ENCODE results near the gene HTRA3. TPM values are rescaled to one million over a fixed set of nuclear protein-coding genes. Genes with fewer than 3 reads are reported as not detected.

Gene HTRA3
- total RNA-seq (100 to 1,000 TPM in 2 of 4 donors, 10 to 100 TPM in 2; 52.8 to 133 (median 96.0) TPM), polyA plus RNA-seq (80.6 TPM)
- long read RNA-seq, donor 1, transcript HTRA3-202 (7 exons, 2,023 nt) = minor isoform, 54 of 308 reads
- long read RNA-seq, donor 1, transcript HTRA3-201 (9 exons, 2,541 nt) = major isoform, 196 of 308 reads
- long read RNA-seq, donor 1, partial matches to known transcripts = 47 of 308 reads
- long read RNA-seq, donor 1, other reads (novel, unspliced or antisense) = 11 of 308 reads
- long read RNA-seq, donor 2, transcript HTRA3-201 (9 exons, 2,541 nt) = major isoform, 257 of 326 reads
- long read RNA-seq, donor 2, transcript HTRA3-202 (7 exons, 2,023 nt) = minor isoform, 24 of 326 reads
- long read RNA-seq, donor 2, partial matches to known transcripts = 31 of 326 reads
- long read RNA-seq, donor 2, other reads (novel, unspliced or antisense) = 14 of 326 reads
- long read RNA-seq, donor 3, transcript HTRA3-201 (9 exons, 2,541 nt) = major isoform, 126 of 174 reads
- long read RNA-seq, donor 3, transcript HTRA3-202 (7 exons, 2,023 nt) = minor isoform, 17 of 174 reads
- long read RNA-seq, donor 3, partial matches to known transcripts = 26 of 174 reads
- long read RNA-seq, donor 3, other reads (novel, unspliced or antisense) = 5 of 174 reads
- long read RNA-seq, donor 4, transcript HTRA3-202 (7 exons, 2,023 nt) = minor isoform, 19 of 135 reads
- long read RNA-seq, donor 4, transcript HTRA3-201 (9 exons, 2,541 nt) = major isoform, 99 of 135 reads
- long read RNA-seq, donor 4, partial matches to known transcripts = 5 of 135 reads
- long read RNA-seq, donor 4, other reads (novel, unspliced or antisense) = 12 of 135 reads

DNA sequence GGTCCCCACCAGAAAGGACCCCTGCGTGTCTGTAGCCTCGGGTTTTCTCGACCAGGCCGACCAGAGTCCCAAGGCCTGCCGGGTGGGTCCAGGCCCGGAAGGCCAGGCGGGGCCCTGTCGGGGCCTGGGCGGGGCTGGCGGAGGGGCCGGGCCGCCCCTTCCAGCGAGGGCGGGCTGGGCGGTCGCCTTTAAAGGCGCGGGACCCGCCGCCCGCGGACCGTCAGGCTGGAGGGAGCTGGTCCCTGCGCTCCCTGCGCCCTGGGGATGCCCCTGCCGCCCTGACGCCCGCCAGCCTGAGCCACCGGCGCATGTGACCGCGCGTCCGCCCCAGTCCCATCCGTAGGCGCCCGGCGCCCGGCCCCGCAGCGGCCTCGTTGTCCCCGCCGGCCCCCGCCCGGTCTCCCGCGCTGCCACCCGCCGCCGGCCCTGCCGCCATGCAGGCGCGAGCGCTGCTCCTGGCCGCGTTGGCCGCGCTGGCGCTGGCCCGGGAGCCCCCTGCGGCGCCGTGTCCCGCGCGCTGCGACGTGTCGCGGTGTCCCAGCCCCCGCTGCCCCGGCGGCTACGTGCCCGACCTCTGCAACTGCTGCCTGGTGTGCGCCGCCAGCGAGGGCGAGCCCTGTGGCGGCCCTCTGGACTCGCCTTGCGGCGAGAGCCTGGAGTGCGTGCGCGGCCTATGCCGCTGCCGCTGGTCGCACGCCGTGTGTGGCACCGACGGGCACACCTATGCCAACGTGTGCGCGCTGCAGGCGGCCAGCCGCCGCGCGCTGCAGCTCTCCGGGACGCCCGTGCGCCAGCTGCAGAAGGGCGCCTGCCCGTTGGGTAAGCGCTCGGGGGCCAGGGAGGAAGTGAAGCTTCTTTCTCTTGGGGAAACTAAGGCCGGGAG lies at the start of gene HTRA3:
Gene HTRA3, plus strand, starts transcription at position 220 of the 883 bp plus-strand sequence. Its CDS starts 215 bp downstream, at position 435.
- 3% methylated on average over 111 of the region's 111 CpGs for WGBS
- Histone ChIP-seq H3K4me1 (ENCODE audit: control insufficient read depth, insufficient read depth, low read length) (peaks cover 14% of the 10 kb centered on the region), H3K27ac (ENCODE audit: low read length) (no peak within 1 kb of the TSS), H3K27me3 (ENCODE audit: control insufficient read depth, insufficient read depth) (no peaks in the 10 kb centered on the region), H3K9me3 (ENCODE audit: control insufficient read depth, low read length) (no peaks in the 10 kb centered on the region), H3K4me3 (ENCODE audit: low read length) (peak within 1 kb of the TSS; percentile 52)
- intact Hi-C loops (cut with DNase I) = loop anchor here in 1 of 4 donors (10.0 kb wide), 1 partner anchor 135 kb away; no protein-coding TSS in a partner anchor
- ATAC-seq = peak; percentile 73 to 75
- DNase-seq = peak; percentile 81 to 92 (median 90)

DNA sequence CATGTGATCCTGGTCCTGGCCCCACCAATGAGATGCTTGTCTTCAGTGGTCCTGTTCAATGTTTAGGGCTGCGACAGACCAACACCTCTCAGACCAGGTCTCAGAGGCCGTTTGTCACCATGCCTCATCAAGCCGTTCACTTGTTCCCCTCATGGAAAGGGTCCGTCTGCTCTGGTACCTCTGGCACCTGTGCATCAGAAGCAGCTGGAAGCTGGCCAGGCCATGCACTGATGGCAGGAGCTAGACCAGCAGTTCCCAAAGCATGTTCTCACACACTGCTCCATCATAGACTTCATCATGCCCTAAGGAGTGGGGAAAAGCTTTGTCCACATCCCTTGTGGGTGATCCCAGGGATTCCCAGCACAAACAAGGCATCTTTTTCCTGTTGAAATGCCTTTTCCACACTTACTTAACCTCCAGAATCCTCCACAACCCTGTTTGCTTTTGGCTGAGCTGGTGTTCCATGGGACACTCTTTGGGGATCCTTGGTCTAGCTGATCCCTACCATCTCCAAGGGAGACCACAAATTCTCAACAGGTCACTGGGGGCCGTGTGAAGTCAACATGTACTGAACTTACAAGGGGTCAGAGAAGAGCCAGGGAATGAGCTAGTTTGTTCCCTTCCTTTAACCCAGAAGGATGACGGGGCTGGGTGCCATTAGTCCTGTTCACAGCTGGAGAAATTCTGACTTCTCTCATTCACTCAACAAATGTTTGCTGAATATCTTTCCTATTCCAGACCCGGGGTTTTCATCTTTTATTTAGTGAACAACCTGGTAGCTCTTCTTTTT lies 48.7 kb upstream of the HTRA3 start:
- Histone ChIP-seq H3K4me3 (ENCODE audit: low read length) (no peak overlapping the region), H3K4me1 (ENCODE audit: control insufficient read depth, insufficient read depth, low read length) (no peaks in the 10 kb centered on the region), H3K9me3 (ENCODE audit: control insufficient read depth, low read length) (no peaks in the 10 kb centered on the region), H3K27ac (ENCODE audit: low read length) (no peak overlapping the region), H3K27me3 (ENCODE audit: control insufficient read depth, insufficient read depth) (no peaks in the 10 kb centered on the region)
- ATAC-seq = no peak
- DNase-seq = peak in 2 of 3 donors; percentile 49 to 54
- 89% methylated on average over 7 of the region's 7 CpGs for WGBS
- intact Hi-C loops (cut with DNase I) = no loop called here

DNA sequence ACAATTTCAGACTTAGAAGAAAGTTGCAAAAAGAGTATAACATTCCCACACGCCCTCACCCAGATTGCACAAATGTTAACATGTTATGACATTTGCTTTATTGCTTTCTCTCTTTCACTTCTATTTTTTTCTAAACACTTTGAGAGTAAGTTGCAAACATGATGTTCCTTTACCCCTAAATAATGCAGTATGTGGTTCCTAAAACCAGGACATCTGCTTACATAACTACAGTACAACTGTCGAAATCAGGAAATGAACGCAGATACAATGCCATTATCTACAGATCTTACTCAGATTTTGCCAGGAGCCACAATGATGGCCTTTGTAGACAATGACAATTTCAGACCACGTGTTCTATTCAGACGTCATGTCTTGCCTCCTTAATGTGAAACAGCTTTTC lies 48.1 kb upstream of the HTRA3 start:
- intact Hi-C loops (cut with DNase I) = no loop called here
- Histone ChIP-seq H3K9me3 (ENCODE audit: control insufficient read depth, low read length) (no peaks in the 10 kb centered on the region), H3K27ac (ENCODE audit: low read length) (no peak overlapping the region), H3K4me3 (ENCODE audit: low read length) (no peak overlapping the region), H3K27me3 (ENCODE audit: control insufficient read depth, insufficient read depth) (no peaks in the 10 kb centered on the region), H3K4me1 (ENCODE audit: control insufficient read depth, insufficient read depth, low read length) (no peaks in the 10 kb centered on the region)
- peak in 1 of 3 donors; percentile 2 for DNase-seq
- WGBS = 52% methylated on average over 5 of the region's 5 CpGs
- ATAC-seq = peak; percentile 8 to 18

DNA sequence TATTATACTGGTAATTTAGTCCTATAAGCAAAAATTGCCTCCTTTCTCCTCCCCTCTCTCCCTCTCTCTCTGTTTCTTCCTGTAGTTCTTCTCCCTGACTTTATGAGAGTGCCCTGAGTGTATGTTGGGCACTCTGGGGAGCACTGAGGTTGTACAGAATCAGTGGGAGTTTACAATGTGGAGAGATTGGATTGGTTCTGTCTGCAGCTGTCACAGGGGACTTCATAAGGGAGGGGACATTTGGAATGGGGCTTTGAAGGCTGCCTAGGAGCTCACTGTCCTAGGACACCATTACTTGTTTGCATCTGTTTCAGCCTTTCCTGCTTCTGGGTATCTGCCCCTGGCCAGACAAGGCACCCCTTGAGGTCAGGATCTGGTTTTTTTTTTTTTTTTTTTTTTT lies 47.6 kb upstream of the HTRA3 start:
- no peaks in the 10 kb centered on the region for H3K4me1 ChIP-seq (ENCODE audit: control insufficient read depth, insufficient read depth, low read length)
- H3K27me3 ChIP-seq (ENCODE audit: control insufficient read depth, insufficient read depth) = no peaks in the 10 kb centered on the region
- H3K27ac ChIP-seq (ENCODE audit: low read length) = peak overlapping the region; percentile 32
- no peak overlapping the region for H3K4me3 ChIP-seq (ENCODE audit: low read length)
- ATAC-seq (no peak), DNase-seq (peak in 1 of 3 donors; percentile 2)
- H3K9me3 ChIP-seq (ENCODE audit: control insufficient read depth, low read length) = no peaks in the 10 kb centered on the region
- intact Hi-C loops (cut with DNase I) = no loop called here

DNA sequence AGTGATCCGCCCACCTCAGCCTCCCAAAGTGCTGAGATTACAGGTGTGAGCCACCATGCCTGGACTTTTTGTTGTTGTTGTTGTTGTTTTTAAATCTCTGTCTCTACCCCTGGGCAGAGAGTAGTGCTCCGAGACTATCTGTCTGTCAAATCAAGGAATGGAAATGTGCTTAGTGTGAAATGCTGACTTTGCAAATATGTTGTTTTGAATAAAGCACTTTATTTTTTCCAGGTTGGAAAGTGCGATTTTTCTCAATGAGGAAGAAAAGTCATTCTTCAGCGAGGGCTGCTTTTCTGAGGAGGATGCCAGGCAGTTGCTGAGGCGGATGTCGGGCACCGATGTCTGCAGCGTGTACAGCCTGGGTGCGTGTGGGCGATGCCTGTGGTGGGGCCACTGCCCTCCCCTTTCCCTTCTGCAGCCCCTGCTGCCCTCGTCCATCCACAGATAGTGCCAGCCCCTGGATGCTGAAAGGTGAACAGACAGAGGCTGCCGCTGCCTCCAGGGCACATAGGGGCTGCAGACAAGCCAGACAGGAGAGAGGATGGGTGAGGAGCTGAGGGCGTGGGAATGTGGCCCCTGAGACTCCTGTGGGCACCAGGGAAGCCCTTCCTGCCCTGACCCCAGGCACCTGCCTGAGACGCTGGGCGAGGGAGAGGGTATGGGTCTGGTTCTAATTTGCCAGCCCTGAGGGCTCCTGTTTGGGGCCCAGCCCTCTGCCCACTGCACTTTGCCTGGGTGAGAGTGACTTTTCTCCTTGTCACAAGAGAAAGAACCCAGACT lies 46.8 kb upstream of the HTRA3 start:
- ATAC-seq = no peak
- H3K9me3 ChIP-seq (ENCODE audit: control insufficient read depth, low read length) = no peaks in the 10 kb centered on the region
- no peak overlapping the region for H3K4me3 ChIP-seq (ENCODE audit: low read length)
- no peak overlapping the region for H3K27ac ChIP-seq (ENCODE audit: low read length)
- WGBS = 93% methylated on average over 15 of the region's 15 CpGs
- no peaks in the 10 kb centered on the region for H3K4me1 ChIP-seq (ENCODE audit: control insufficient read depth, insufficient read depth, low read length)
- DNase-seq = peak in 2 of 3 donors; percentile 28 to 52
- no peaks in the 10 kb centered on the region for H3K27me3 ChIP-seq (ENCODE audit: control insufficient read depth, insufficient read depth)
- intact Hi-C loops (cut with DNase I) = no loop called here

DNA sequence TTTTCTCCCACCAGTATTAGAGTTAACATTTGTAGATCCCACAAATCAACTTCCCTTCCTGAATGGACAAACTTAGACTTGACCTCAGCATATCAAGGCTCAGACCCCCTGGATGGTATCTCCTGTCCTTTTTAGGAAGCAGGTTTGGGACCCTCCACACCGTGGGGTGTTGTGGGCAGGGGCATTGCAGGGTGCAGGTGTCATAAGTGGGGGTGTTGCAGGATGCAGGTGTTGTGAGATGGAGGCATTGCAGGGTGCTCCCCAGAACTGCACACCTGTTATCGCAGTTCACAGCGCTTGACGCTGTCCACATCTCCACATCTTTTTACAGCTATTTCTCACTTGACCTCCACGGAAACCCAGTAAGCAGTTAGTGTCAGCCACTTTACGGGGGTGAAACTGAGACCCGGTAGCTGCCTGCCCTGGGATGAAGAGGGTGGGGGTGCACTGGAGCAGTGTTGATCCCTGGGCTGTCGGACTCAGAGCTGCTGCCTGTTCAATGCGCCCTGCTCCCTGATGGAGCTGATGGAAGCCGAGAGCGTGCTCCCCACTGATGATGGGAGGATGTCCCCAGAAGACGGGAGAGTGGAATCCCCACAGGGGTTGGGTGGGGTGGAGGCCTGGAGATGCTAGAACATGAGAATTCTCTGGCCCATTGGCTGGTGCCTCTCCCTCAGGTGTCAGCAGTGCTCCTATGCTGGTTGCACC lies 45.1 kb upstream of the HTRA3 start:
- no peaks in the 10 kb centered on the region for H3K27me3 ChIP-seq (ENCODE audit: control insufficient read depth, insufficient read depth)
- no peak overlapping the region for H3K4me3 ChIP-seq (ENCODE audit: low read length)
- H3K4me1 ChIP-seq (ENCODE audit: control insufficient read depth, insufficient read depth, low read length) = no peaks in the 10 kb centered on the region
- ATAC-seq (no peak), DNase-seq (peak in 2 of 3 donors; percentile 18)
- H3K9me3 ChIP-seq (ENCODE audit: control insufficient read depth, low read length) = no peaks in the 10 kb centered on the region
- WGBS = 84% methylated on average over 12 of the region's 12 CpGs
- no peak overlapping the region for H3K27ac ChIP-seq (ENCODE audit: low read length)
- intact Hi-C loops (cut with DNase I) = no loop called here

DNA sequence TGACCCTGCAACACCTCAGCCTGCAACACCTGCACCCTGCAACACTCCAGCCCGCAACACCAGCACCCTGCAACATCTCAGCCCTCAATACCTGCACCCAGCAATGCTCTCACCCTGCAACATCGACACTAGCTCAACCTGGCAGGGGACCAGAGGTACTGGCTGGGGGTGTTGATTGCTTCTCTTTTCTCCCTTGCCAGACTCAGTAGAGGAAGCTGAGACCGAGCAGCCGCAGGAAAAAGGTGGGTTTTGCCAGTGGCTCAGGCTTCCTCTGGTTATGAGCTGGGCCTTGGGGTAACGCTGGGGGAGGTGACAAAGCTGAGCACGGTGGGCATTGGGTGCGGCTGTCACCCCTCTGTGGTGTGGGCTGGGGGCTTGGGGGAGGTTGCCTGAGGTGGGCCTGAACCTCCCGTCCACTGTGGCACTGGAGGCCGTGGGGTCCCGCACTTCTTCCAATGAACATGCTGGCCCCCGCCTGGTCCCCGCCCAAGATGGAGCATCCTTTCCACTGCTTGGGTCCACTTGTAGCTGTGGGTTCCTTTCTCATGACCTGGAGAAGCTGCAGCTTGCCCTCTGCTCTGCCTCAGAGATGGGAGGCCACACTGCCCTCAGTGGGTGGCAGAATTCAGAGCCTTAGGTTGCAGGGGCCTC lies 44.5 kb upstream of the HTRA3 start:
- intact Hi-C loops (cut with DNase I) = no loop called here
- peak in 2 of 3 donors; percentile 35 to 53 for DNase-seq
- H3K27ac ChIP-seq (ENCODE audit: low read length) = no peak overlapping the region

DNA sequence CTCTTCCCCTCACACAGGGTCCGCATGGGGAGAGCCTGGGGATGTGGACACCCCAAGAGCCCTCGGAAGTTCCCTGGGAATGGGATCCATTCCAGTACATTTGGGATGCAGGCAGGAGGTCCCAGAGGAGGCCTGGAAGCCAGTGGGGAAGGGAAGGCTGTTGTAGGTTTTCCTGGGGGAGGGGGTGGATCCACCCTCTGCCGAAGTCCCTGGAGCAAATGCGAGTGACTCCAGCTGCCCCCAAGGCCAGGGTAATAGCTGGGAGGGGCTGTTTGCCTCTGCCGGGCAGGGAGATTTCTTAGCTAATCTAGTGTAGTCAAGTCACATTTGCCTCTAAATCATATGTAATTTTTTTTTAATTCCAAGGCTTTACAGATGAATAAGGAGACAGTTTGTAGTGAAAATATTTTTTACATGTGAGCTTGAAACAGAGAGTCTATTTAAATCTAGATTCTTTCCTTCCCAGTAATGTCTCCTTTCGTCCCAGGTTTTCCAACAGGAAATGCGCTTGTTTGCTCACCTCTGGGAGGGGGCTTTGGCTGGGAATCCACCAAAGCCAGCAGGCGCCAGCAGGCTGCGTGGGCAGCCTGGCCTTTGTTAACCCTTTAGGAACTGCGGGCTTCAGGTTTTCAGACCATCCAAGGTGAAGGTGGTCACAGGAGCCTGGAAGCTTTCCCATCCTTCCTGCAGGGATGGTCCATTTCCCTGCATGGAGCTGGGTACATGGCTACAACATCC lies 43.7 kb upstream of the HTRA3 start:
- no peaks in the 10 kb centered on the region for H3K27me3 ChIP-seq (ENCODE audit: control insufficient read depth, insufficient read depth)
- H3K27ac ChIP-seq (ENCODE audit: low read length) = no peak overlapping the region
- no peaks in the 10 kb centered on the region for H3K9me3 ChIP-seq (ENCODE audit: control insufficient read depth, low read length)
- intact Hi-C loops (cut with DNase I) = no loop called here
- DNase-seq (peak in 1 of 3 donors; percentile 32), ATAC-seq (no peak)
- H3K4me3 ChIP-seq (ENCODE audit: low read length) = no peak overlapping the region
- WGBS = 45% methylated on average over 10 of the region's 10 CpGs
- no peaks in the 10 kb centered on the region for H3K4me1 ChIP-seq (ENCODE audit: control insufficient read depth, insufficient read depth, low read length)

More for the DNA sequence above, 44.5 kb upstream of the HTRA3 start:
- Histone ChIP-seq H3K4me1 (ENCODE audit: control insufficient read depth, insufficient read depth, low read length) (no peaks in the 10 kb centered on the region), H3K9me3 (ENCODE audit: control insufficient read depth, low read length) (no peaks in the 10 kb centered on the region), H3K4me3 (ENCODE audit: low read length) (no peak overlapping the region), H3K27me3 (ENCODE audit: control insufficient read depth, insufficient read depth) (no peaks in the 10 kb centered on the region)
- ATAC-seq = no peak
- 75% methylated on average over 12 of the region's 12 CpGs for WGBS

Measured in right cardiac atrium (tissue), 5 donors.